HG03469 (cell line): ENCODE results near the gene GPR63.

ENCODE experiments used
- ATAC-seq: cut with Tn5 transposase; IDR thresholded peaks from one replicate; pipeline ENCODE4 v1.9.1; 2021; ENCODE audit warnings: mild to moderate bottlenecking, moderate library complexity, moderate number of reproducible peaks; ENCODE audit not compliant: unreplicated experiment

GPR63 gene

DNA sequence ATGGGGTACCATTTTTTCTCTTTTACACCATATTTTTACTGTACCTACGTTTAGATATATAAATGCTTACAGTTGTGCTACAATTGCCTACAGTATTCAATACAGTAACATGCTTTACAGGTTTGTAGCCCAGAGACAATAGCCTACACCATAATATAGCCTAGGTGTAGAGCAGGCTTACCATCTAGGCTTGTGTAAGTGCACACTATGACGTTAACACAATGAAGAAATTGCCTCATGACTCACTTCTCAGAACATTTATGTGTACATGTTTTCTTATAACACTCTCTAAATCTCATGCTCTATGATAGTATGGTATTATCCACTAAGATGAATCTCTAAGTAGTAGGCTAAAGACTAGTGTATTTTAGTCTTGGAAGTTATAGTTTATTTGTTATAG is 13.5 kb downstream of the GPR63 start:
- no peak for ATAC-seq

DNA sequence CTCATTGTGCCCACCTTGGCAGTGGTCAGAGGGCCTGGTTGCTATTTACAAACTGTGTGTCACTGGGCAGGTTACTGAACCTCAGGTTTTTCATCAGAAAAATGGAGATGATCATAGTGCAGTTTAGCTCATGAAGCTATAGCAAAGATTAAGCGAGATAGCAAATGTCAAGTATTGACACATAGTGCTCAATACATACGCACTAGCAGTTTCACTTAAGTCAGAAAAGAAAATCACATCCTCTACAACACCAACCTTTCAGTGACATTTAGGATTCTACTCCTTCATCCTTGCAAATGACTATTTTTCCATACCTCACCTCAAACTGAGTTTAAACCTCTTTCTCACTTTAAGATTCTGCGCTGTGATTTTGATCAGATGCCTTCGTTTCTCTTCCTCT is 16.2 kb downstream of the GPR63 start:
- ATAC-seq = no peak

DNA sequence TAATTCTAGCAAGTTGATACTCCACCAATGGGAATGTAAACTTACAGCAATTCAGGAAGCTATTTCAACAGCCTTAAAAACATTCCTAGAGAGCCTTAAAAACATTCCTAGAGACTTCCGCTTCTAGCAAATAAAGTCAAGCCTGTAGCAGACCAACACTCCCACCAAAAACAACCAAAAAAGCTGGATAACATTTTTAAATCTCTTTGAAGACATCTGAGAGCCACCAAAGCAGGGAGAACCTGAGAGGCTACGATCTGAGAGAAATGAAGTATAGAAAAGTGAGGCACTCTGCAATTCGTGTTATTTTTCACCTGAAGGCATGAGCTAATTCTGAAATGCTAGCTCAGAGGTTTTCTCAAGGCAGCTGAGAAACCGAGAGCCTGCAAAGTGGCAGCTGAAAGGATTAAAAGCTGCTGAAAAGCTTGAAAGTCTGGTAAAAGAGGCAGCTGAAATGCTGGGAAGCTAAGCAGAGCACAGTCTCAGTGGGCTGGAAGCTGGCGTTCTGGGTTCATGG is 20.9 kb downstream of the GPR63 start:
- no peak for ATAC-seq

DNA sequence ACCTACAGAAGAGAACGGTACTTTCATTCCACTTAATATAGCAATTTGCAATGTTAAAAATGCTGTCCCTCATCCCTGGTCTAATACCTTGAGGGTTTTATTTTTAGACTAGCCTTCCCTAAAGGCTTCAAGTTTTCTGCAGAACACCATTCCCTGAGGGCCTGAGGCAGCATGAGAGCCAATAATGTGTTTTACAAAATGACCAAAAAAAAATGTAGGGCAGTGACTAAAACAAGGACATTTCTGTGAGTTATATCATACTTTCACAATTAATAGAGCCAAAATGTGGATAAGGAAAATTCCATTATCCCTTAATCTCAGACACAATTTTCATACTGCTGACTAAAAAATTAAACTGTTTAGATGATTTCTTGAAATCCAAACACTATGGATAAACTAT is 22.7 kb downstream of the GPR63 start:
- no peak for ATAC-seq

DNA sequence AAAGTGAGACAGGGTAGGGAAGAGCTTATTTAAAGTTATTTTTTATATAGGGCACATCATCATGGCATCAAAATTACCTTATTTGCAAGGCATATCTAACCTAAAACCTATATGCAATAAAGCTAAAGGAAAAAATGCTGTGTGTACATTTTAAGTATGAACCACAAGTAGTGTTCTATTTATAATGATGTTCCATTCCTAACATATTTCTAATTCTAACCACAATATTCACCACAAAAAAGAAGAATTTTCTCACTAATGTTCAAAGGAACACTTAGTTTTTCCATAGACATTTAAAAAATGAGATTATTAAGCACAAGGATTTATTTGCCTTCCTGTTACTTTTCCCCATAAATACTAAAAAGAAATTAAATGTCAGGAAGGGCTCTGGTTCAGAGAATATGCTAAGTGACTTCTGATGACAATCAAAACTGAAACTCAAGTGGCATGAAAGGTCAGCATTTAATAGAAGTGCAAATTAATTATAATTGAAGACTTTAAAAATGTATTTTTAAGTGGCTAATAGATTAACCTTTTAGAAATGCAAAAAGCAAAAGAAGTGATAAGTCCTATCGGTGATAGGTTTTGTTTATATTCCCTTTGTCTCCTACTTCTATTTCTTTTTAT is 25.1 kb downstream of the GPR63 start:
- ATAC-seq = no peak

DNA sequence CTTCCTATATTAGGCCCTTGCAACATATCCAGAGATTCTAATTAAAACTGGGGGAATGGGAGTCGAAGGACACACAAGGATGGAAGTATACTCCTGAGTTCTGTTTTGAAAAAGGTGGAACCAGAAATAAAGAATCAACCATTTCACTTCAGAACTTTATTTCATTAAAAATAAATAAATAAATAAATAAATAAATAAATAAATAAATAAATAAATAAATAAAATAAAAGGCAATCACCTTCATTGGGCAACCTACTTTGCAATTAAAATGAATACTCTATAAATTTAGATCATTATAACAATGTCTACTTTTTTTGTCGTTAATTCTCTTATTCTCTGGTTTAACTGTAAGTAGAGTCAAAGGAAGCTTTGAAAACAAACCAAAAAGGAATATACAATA is 25.6 kb downstream of the GPR63 start:
- ATAC-seq = no peak

DNA sequence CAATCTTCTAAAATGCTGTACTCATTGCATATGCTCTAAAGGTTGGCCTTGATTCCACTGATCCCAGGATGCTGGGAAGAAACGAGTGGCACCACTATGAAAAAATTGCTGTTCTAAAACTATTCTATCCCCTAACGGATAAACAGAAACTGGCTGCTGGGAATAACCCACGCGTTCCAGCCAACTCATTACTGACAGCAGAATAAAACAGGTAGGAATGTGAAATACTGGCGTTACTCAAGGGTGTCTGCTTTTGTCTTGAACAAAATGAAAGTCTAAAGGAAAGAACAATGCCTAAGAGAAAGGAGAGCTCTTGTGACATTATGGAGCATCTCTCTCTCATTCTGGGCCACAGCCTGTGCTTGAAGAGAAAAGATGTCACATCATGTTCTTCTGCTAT is 26.1 kb downstream of the GPR63 start:
- ATAC-seq = no peak

DNA sequence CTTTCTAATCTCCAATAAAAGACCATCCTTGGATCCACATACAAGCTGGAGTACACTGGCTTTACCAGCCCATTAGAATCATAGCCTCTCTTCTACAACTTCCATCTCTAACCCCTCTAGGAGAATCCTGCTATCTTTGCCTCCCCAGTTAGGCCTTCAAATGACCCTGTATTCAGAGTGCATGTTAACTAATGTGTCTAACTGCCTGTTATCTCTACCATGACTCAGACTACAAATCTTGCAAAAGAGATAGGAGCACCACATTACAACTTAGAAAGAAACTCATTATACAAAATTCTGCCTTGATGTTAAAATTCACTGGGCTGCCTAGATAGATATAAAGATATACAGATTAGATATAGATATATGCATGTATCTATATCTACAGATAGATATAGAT is 28.2 kb downstream of the GPR63 start:
- no peak for ATAC-seq

DNA sequence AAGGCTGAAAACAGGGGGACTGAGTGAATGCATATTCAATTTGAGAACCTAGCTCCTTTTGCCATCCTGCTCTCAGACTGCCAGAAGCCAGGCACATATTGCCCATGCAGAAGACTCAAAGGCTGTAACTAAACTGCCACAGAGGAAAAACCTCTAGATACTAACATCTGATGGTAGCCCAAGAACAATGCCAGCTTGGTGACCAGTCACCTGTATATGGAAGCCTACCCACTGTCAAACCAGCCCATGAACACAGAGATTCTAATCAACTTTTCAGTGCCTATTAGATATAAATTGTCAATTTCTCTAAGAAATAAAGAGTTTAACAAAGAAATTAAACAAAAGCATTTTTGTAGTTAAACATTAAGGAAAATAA is 34.2 kb downstream of the GPR63 start:
- no peak for ATAC-seq

DNA sequence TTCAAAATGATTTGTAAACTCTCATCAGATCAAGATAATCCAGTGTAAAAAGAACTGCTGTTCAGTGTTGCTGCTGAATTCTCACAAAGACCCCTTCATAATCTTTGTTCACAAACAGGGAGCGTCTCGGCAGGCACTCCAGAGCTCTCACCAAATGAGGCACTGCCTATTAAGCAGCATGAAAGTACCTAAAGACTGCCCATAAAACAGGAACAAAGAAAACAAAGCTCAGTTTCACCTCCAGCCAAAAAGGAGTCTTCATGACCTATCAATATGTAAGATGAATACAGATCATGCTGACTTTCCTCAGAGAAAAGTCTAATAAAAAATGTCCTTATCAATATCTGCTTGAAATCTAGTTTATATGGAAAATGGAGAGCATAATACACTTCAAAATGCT is 41.8 kb downstream of the GPR63 start:
- peak; percentile 70 for ATAC-seq

DNA sequence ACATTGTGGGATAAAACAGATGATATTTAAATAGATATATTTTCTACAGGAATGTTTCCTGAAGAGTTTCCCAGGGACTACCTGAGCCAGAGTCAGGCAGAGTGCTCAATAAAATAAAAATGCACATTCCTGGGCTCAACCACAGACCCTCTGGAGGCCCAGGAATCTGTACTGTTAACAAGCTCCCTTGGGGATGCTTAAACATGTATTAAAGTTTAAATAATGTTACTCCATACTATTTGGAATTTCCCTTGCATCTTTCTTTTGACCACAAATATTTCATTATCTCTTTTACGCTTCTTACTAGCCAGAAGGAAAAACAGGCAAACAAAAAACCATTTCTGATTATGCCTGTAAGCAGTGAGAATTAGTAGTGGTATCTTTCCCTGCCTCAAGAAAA is 42.3 kb downstream of the GPR63 start:
- ATAC-seq = no peak

DNA sequence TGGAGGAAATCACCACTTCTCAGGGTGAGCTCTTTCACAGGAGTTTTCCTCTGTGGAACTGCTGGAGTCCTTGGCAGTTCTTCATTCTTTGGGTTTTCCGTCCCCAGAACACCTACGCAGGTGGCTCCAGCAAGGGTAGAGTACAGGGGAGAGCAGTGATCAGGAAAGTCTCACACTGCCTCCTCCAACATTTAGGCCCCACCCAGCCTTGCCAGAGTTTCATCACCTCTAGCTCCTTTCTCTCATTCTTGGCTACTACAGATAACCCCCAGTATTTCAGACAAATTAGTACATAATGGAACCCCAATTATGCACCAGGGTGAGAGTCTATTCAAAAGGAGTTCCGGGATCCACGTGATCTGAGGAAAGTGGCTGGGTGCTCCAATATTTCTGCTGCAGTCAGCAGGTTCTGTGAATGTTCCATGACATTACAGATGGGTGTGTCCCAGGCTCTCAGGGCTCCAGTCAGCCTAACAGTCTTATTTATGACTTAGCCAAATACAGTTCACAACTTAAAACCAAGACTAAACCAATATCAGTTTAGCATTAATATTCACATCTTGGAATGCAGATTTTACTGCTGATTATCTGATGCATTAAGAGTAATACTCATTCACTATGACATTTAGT is 44.6 kb downstream of the GPR63 start:
- no peak for ATAC-seq

DNA sequence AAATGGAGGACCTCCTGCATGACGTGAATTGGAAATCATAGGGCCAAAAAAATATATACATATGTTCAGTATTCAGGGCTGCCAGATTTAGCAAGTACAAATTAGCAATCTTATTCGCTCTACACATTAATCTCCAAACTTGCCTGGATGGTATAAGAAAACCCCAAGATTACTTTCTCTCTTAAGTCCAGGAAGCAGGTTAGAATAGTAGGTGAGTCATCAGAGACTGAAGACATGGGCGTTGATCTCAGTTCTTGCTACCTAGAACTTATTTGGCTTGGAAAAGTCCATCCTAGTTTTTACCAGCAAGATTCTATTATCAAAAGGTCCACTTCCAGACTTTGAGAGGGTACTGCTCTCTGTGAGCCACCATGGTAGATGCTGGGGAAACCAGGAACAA is 47.4 kb downstream of the GPR63 start:
- ATAC-seq = no peak

DNA sequence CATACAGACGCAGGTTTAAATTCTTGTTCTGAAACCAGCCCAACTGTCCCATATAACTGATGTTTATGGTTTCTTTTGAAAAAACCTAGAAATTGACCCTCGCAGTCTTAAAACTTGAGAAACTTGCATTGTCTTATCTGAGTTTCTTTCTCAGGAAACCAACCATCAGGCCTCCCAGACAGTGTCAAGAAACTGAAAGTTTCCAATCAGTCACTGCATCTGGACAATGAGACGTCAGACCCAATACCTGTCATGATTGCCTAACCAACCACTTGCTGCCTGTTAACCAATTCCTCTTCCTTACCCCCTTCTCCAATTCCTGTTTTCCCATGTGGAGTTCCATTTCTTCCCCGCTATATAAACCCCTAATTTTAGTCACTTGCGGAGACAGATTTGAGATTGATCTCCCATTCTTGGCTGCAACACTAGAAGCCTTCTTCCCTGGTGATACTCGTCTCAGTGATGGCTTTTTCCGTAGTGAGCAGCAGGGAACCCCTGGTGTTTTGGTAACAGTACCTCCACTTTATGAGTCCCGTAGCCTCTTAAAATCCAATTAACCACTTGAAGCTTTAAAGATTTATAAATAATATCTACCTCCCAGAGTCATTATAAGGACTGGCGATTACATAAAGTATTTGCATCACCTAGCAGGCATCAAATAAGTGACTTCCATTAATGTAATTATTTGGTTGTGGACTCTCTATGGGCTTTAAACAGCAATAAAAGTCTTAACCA is 49.3 kb downstream of the GPR63 start:
- ATAC-seq = no peak

DNA sequence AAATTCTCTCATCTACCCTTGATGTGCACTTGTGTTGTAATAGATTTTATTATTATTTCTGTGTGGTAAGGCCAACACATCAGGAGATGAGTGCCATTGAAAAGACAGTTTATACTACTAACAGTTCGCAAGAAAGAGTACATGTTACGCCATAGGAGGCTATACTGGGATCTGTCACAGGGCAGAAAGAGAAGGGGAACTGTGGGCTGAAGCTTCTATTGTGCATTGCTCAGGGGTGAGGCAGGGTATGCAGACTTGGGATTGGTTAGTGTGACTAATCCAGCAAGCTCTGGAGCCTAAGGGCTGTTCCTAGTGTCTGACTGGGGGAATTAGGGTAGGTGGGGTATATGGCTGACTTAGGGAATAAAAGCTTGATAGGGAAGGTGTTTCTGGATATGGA is 50.9 kb downstream of the GPR63 start:
- no peak for ATAC-seq

DNA sequence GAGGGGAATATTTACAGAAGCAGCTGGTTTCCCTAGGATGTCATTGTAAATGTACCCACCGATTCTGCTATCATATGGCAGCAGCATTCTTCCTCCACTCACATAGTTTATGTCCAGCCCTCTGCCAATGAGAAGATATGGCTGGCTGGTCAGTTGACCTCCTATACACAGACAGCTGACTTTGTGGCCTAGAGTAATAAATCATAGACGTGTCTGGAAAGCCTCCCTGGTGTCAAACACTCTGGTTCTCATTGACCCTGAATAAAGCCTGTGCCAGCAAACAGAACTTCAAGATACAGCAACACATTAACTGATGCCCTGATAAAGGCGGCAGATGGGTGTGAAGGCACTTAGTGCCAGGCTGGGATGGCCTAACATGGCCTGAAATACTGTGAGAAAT is 52.6 kb downstream of the GPR63 start:
- ATAC-seq = no peak

DNA sequence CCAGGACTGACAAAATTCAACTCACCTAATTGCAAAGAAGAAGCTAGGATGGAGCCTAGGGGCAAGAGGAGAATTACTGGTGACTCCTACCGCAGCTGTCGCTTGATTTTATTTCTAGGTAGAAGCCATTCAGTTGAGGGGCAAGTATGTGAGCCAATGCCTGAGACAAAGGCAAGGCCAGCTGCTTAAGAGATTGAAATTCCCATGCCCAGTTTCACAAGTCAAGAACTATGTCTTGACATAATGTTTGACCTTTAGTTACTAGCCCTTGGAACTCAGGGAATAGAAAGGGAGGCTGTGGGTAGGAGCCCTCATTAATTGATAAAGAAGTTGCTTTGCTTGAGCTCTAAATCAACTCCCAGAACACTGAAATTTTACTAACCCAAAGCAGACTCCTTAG is 54.0 kb downstream of the GPR63 start:
- no peak for ATAC-seq

DNA sequence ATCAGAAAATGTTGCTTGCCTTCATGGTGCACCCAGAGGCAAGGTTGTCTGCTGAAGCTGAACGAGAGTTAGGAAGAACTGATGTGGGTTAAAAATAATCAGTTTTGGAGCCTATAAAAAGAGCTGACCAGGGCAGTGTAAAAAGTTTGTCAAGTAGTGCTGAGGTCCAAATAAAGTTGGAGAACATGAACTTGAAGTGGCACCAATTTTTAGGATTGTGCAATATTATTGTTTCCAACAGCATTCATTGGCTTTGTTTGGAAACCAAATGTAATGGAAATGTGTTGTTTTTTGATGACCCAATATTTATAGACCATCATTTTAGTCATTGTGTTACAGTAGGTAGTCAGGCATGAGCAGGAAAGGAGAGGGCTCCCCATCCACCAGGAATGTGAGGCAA is 55.7 kb downstream of the GPR63 start:
- no peak for ATAC-seq

DNA sequence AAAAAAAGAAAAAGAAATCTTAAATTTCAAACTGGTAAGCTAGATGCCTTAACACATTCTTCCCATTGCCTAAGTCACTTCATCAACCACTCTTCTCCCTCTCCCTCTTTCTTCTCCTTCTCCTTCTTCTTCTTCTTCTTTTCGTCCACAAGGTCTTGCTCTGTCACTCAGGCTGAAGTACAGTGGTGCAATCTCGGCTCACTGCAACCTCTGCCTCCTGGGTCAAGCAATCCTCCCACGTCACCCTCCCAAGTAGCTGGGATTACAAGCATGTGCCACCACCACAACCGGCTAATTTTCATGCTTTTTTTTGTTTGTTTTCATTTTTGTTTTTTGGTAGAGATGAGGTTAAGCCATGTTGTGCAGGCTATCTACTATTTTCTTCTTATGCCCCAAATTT is 60.2 kb downstream of the GPR63 start:
- ATAC-seq = no peak

DNA sequence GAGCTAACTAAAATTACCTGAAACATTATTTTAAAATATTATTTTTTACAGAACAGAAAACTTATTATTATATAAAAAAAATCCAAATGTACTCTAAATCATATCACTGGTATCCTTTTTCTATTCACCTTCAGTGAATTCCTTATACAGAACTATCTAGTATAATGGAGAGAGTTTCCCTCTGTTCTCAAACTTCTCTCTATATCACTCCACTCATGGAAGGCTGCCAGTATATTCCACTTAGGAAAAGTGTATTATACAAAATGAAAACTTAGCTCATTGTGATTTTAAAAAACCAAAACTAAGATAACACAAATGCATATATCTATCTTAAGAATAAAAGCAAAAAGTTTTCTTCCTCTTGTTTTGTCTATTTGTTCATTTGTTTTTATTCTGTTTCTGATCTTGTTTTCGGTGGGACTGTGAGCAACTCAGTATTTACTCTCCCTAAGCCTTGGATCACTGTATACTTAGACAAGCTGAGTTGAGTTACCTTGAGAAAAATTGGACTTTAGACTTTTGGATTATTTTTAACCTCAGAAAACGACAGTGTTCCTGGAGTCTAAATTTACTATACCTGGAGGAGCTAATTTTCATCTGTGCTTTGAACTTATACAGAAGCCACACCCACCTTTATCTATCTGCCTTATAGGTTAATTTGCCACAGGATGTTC is 61.4 kb downstream of the GPR63 start:
- ATAC-seq = no peak

DNA sequence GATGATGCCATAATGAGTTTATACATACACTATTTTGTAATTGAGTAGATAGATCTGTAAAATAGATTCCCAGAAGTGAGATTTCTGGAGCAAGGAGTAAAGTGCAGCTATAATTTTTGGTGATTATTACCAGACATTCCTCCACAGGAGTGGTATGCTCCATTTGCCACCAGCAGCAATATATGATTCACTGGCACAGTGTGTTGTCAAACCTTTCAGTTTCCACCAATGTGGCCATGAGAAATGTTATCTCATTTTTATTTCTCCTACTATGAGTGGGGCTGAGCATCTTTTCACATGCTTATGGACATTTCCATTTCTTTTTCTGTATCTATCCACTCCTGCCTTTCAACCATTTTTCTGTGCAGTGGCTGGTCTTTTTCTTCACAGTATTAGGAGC is 70.5 kb downstream of the GPR63 start:
- no peak for ATAC-seq

DNA sequence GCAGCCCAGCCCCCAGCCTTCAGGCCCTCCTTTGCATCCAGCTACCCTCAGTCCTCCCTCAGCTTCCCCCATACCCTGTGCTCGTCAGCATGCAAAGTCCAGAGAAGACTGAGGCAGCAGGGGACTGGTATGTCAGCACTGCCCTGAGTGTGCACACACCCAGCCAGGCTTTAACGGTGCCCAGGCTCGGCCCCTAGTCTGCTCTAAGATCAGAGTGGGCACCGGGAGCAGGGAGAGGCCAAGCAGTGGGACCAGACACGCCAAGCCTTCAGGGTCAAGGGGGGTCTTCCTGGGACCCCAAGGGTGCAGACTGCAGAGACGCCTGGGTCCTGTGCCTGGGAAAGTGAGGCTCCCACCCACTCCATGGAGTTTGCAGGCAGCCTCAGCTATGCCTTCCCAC is 74.7 kb downstream of the GPR63 start:
- ATAC-seq = no peak
